CD4-positive, alpha-beta memory T cell (primary cell): ENCODE results near the gene SPATA32. TPM values are rescaled to one million over a fixed set of nuclear protein-coding genes. Genes with fewer than 3 reads are reported as not detected.

Experiments
- CTCF ChIA-PET: fragments of 350-600 bp; sonication (Branson Sonifier 250); formaldehyde crosslinking; loops from one replicate; lab custom pipeline; 2021; ENCODE audit warnings: inconsistent platforms; ENCODE audit not compliant: partially characterized antibody; lab: Charles Lee
- POLR2A ChIA-PET: fragments of 350-600 bp; sonication (Branson Sonifier 250); formaldehyde crosslinking; loops from one replicate; lab custom pipeline; 2021; ENCODE audit not compliant: partially characterized antibody; lab: Charles Lee
- DNase-seq, 5 donors: peaks; one replicate each; pipeline versions ENCODE4 v3.0.0 to v3.0.0-alpha.2; 2020 to 2022; ENCODE audit warnings: mixed read lengths in 1 of 5
- H3K27ac ChIP-seq: one replicate; pipeline ENCODE4 v1.7.0; 2013; ENCODE audit warnings: low read depth, low read length
- H3K27me3 ChIP-seq: 2 replicates; pipeline ENCODE4 v1.7.0; 2013; ENCODE audit warnings: mild to moderate bottlenecking, low read length, moderate library complexity; ENCODE audit not compliant: insufficient read depth
- H3K36me3 ChIP-seq: 2 replicates; pipeline ENCODE4 v1.7.0; 2013; ENCODE audit warnings: mild to moderate bottlenecking, low read length, moderate library complexity; ENCODE audit not compliant: insufficient read depth
- H3K4me1 ChIP-seq: 2 replicates; pipeline ENCODE4 v1.7.0; 2013; ENCODE audit warnings: mild to moderate bottlenecking, low read length, moderate library complexity; ENCODE audit not compliant: insufficient read depth
- H3K4me3 ChIP-seq, 2 donors: one replicate each; pipeline ENCODE4 v1.7.0; 2013; ENCODE audit warnings: low read length in 2 of 2, mild to moderate bottlenecking in 1 of 2
- H3K9me3 ChIP-seq, 2 donors: one replicate each; pipeline ENCODE4 v1.7.0; 2013; ENCODE audit warnings: low read length in 2 of 2, control low read depth in 1 of 2; ENCODE audit not compliant: control insufficient read depth in 1 of 2
- H3K27ac Mint-ChIP-seq, 7 donors: one replicate each; pipeline ENCODE4 v1.8.0; 2020 to 2021; ENCODE audit warnings: mixed read lengths in 7 of 7, mild to moderate bottlenecking in 6 of 7, inconsistent platforms in 3 of 7, moderate library complexity in 3 of 7
- H3K27me3 Mint-ChIP-seq, 2 donors: one replicate each; pipeline ENCODE4 v1.8.0; 2020 to 2021; ENCODE audit warnings: mixed read lengths in 2 of 2
- H3K36me3 Mint-ChIP-seq, 2 donors: one replicate each; pipeline ENCODE4 v1.8.0; 2020 to 2021; ENCODE audit warnings: mixed read lengths in 2 of 2, inconsistent platforms in 1 of 2, mild to moderate bottlenecking in 1 of 2
- H3K4me1 Mint-ChIP-seq, 4 donors: one replicate each; pipeline ENCODE4 v1.8.0; 2020 to 2021; ENCODE audit warnings: mixed read lengths in 4 of 4, mild to moderate bottlenecking in 1 of 4
- H3K4me3 Mint-ChIP-seq, 8 donors: one replicate each; pipeline ENCODE4 v1.8.0; 2020 to 2021; ENCODE audit warnings: mixed read lengths in 8 of 8, mild to moderate bottlenecking in 7 of 8, moderate library complexity in 6 of 8, inconsistent platforms in 3 of 8
- H3K9me3 Mint-ChIP-seq, 8 donors: one replicate each; pipeline ENCODE4 v1.8.0; 2020 to 2021; ENCODE audit warnings: mixed read lengths in 8 of 8, mild to moderate bottlenecking in 5 of 8, inconsistent platforms in 3 of 8, moderate library complexity in 1 of 8
- intact Hi-C: fragments of 100-400 bp; cut with micrococcal nuclease; formaldehyde crosslinking; loops from one replicate; pipeline ENCODE4 v1.15.1; 2023
- polyA plus RNA-seq, 2 donors: library from polyadenylated mRNA; unstranded; fragments of 300-500 nt; fragmentation: Illumina TruSeq; gene quantifications; one replicate each; pipeline ENCODE4 v1.2.3, GENCODE V29; 2021
- total RNA-seq, 2 experiments: library from RNA; stranded (reverse); gene quantifications; one replicate each; pipeline ENCODE4 v1.2.3, GENCODE V29; 2021

The SPATA32 gene
- total and polyA plus RNA-seq, 4 experiments from 2014 or later: 0.22 to 0.49 (median 0.33) TPM

DNA sequence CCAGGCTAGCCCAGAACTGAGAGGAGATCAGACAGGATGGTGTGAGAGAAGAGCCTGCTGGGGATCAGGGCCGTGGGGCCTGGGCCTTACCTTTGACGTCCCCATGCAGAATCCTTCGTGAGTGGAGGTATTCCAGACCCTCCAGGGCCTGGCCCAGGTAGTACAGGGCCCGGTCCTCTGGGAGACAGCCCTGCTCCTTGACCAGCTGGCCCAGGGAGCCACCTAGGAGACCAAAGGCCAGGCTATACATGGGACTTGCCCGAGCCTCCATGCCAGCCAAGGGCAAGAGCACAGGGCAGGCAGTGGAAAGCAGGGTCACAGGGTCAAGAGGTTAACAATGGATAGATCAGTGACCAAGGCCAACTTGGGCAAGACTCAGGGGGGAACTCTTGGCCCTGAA is 12.1 kb upstream of the SPATA32 start:
- no peak for DNase-seq
- peak overlapping the region in 2 of 7 donors; percentile 15 to 22 for H3K27ac Mint-ChIP-seq
- Histone ChIP-seq H3K4me3 (no peak overlapping the region), H3K9me3 (no peaks in the 10 kb centered on the region), H3K27ac (no peak overlapping the region), H3K36me3 (peaks cover 50% of the 10 kb centered on the region), H3K4me1 (peaks cover 6% of the 10 kb centered on the region), H3K27me3 (no peaks in the 10 kb centered on the region)
- peaks cover 8 to 11% (median 9%) of the 10 kb centered on the region in 4 donors for H3K4me1 Mint-ChIP-seq
- H3K27me3 Mint-ChIP-seq: no peaks in the 10 kb centered on the region
- no peaks in the 10 kb centered on the region for H3K9me3 Mint-ChIP-seq
- H3K36me3 Mint-ChIP-seq: peaks cover 14 to 54% of the 10 kb centered on the region in 2 donors
- H3K4me3 Mint-ChIP-seq: no peak overlapping the region
- intact Hi-C loops: loop anchor here (5.0 kb wide), 1 partner anchor 37 kb away; no protein-coding TSS in a partner anchor
- POLR2A ChIA-PET: interaction anchor here (1.0 to 1.5 kb wide), 2 partner anchors 12 to 41 kb away, joined by 3 read pairs; partner anchors contain the start of gene SPATA32
- CTCF ChIA-PET: interaction anchor here (0.6 to 5.5 kb wide), 4 partner anchors 39 to 407 kb away, joined by 3 to 215 read pairs (median 50); partner anchors contain the start of gene FMNL1

DNA sequence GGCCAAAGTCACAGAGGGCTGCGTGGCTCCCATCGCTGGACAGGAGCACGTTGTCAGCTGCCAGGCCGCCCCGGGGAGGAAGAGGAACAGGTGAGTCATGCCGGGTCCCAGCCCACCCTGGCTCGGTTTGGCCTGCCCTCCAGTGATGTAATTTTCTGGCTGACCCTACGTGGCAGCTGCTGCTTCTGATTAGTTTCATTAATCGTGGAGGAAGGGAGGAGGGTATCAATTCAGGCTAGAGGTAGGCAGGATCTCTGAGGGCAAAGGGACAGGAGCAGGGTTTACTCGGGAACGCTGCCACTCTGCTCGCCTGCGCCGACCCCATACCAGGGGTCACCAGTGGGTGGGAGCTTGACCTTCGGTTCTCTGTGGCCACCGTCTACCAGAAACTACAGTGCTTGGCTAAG is 11.7 kb upstream of the SPATA32 start:
- intact Hi-C loops: loop anchor here (5.0 kb wide), 1 partner anchor 36 kb away; no protein-coding TSS in a partner anchor
- Mint-ChIP-seq H3K9me3 (no peaks in the 10 kb centered on the region), H3K27ac (no peak overlapping the region), H3K36me3 (peaks cover 18 to 54% of the 10 kb centered on the region in 2 donors), H3K4me3 (no peak overlapping the region), H3K27me3 (no peaks in the 10 kb centered on the region), H3K4me1 (peaks cover 8 to 11% (median 8%) of the 10 kb centered on the region in 4 donors)
- Histone ChIP-seq H3K36me3 (peaks cover 54% of the 10 kb centered on the region), H3K4me1 (peaks cover 6% of the 10 kb centered on the region), H3K4me3 (no peak overlapping the region), H3K27me3 (no peaks in the 10 kb centered on the region), H3K9me3 (no peaks in the 10 kb centered on the region), H3K27ac (no peak overlapping the region)
- POLR2A ChIA-PET: interaction anchor here (1.0 to 1.5 kb wide), 3 partner anchors 11 to 47 kb away, joined by 3 read pairs; partner anchors contain the start of gene SPATA32
- CTCF ChIA-PET: interaction anchor here (0.8 kb wide), 1 partner anchor 38 kb away, joined by 3 read pairs; no protein-coding TSS in a partner anchor
- no peak for DNase-seq

DNA sequence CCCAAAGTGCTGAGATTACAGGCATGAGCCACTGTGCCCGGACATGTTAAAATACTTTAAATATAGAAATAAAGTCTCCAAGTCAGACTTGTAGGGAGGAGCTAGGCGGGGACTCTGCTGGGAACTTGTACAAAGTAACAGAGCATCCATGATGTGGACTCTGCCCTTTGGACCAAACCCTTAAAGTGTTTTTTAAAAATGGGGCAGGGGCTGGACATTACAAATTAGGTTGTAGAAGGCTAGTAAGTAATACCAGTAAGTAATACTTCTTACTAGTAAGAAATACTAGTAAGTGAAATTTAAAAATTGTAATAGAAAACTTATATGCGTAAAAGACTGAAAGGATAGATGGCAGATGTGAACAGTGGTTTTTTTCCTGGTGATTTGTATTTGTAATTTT is 9.7 kb upstream of the SPATA32 start:
- Mint-ChIP-seq H3K4me3 (no peak overlapping the region), H3K27ac (peak overlapping the region in 2 of 7 donors; percentile 29 to 37), H3K27me3 (no peaks in the 10 kb centered on the region), H3K36me3 (peaks cover 35 to 61% of the 10 kb centered on the region in 2 donors), H3K9me3 (no peaks in the 10 kb centered on the region), H3K4me1 (no peaks in the 10 kb centered on the region)
- Histone ChIP-seq H3K27ac (no peak overlapping the region), H3K27me3 (no peaks in the 10 kb centered on the region), H3K36me3 (peaks cover 72% of the 10 kb centered on the region), H3K4me1 (no peaks in the 10 kb centered on the region), H3K9me3 (no peaks in the 10 kb centered on the region), H3K4me3 (no peak overlapping the region)
- POLR2A ChIA-PET: interaction anchor here (0.8 to 1.6 kb wide), 5 partner anchors 42 to 52 kb away, joined by 3 to 8 read pairs (median 4); partner anchors contain the start of gene MAP3K14
- intact Hi-C loops: loop anchor here (1.0 to 5.0 kb wide), 3 partner anchors 24 to 52 kb away; no protein-coding TSS in a partner anchor
- CTCF ChIA-PET: interaction anchor here (0.9 to 4.0 kb wide), 15 partner anchors 9 to 136 kb away, joined by 3 to 22 read pairs (median 5); partner anchors contain the start of gene ACBD4
- no peak for DNase-seq

DNA sequence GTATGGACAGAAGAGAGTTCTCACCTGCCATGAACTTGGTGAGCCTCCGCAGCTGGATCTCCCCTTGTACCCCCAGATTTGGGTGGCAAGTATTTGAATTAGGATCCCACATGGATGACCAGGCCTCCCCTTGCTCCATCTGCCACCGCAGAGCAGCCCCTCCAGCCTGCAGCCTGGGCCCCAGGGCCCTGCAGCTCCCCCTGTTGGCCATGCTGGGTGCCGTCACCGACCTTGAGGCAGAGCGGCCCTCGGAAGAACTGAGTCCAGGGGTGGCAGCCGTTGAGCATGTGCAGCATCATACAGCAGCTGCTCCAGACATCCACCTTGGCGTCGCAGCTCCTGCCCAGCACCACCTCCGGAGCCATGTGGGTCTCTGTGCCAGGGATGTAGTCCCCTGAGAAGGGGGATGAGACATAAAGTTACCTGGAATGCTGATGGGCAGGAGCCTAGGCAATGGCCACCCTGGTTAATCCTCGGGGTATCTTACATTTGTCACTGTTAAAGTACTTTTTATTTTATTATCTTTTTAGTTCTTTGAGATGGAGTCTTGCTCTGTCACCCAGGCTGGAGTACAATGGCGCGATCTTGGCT is 9.0 kb upstream of the SPATA32 start:
- Mint-ChIP-seq H3K27me3 (no peaks in the 10 kb centered on the region), H3K4me1 (no peaks in the 10 kb centered on the region), H3K4me3 (no peak overlapping the region), H3K36me3 (peaks cover 35 to 64% of the 10 kb centered on the region in 2 donors), H3K27ac (peak overlapping the region in 4 of 7 donors; percentile 22 to 31 (median 26)), H3K9me3 (no peaks in the 10 kb centered on the region)
- H3K27me3 ChIP-seq: no peaks in the 10 kb centered on the region
- intact Hi-C loops: loop anchor here (1.0 to 5.0 kb wide), 3 partner anchors 24 to 52 kb away; no protein-coding TSS in a partner anchor
- ChIA-PET CTCF (interaction anchor here (0.8 to 4.0 kb wide), 16 partner anchors 8 to 135 kb away, joined by 3 to 22 read pairs (median 4); partner anchors contain the start of gene ACBD4), POLR2A (interaction anchor here (0.9 to 1.6 kb wide), 6 partner anchors 23 to 122 kb away, joined by 3 to 8 read pairs (median 4); partner anchors contain the start of gene MAP3K14)
- peak; percentile 38 to 60 (median 41) for DNase-seq
- no peak overlapping the region for H3K4me3 ChIP-seq
- H3K4me1 ChIP-seq: no peaks in the 10 kb centered on the region
- no peak overlapping the region for H3K27ac ChIP-seq
- H3K36me3 ChIP-seq: peaks cover 79% of the 10 kb centered on the region
- no peaks in the 10 kb centered on the region for H3K9me3 ChIP-seq

DNA sequence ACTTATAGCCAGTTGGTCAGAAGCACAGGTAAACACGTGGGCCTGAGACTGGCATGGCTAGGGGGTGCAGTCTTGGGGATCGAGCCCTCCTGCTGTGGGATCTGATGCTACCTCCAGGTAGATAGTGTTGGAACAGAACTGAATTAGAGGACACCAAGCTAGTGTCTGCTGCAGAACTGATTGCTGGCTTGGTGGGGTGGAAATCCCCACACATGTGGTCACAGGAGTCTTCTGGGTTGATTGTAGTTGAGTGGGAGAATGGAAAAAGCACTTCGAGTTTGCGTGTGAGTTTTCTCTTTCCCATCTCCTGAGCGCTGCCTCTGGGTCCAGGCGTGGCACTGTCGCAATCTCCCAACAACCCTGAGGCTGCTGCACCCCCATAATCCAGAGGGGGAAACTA is 8.0 kb upstream of the SPATA32 start:
- Mint-ChIP-seq H3K27ac (peak overlapping the region in 2 of 7 donors; percentile 64 to 73), H3K4me1 (no peaks in the 10 kb centered on the region), H3K9me3 (no peaks in the 10 kb centered on the region), H3K36me3 (peaks cover 35 to 69% of the 10 kb centered on the region in 2 donors), H3K4me3 (no peak overlapping the region), H3K27me3 (no peaks in the 10 kb centered on the region)
- Histone ChIP-seq H3K27me3 (no peaks in the 10 kb centered on the region), H3K27ac (no peak overlapping the region), H3K4me3 (no peak overlapping the region), H3K36me3 (peaks cover 85% of the 10 kb centered on the region), H3K4me1 (no peaks in the 10 kb centered on the region), H3K9me3 (no peaks in the 10 kb centered on the region)
- POLR2A ChIA-PET: interaction anchor here (1.2 to 8.2 kb wide), 3 partner anchors 23 to 51 kb away, joined by 7 to 57 read pairs (median 7); partner anchors contain the start of gene MAP3K14
- CTCF ChIA-PET: interaction anchor here (1.5 to 4.0 kb wide), 4 partner anchors 22 to 121 kb away, joined by 4 to 22 read pairs (median 6); no protein-coding TSS in a partner anchor
- intact Hi-C loops: loop anchor here (5.0 kb wide), 1 partner anchor 33 kb away; no protein-coding TSS in a partner anchor
- DNase-seq: no peak

DNA sequence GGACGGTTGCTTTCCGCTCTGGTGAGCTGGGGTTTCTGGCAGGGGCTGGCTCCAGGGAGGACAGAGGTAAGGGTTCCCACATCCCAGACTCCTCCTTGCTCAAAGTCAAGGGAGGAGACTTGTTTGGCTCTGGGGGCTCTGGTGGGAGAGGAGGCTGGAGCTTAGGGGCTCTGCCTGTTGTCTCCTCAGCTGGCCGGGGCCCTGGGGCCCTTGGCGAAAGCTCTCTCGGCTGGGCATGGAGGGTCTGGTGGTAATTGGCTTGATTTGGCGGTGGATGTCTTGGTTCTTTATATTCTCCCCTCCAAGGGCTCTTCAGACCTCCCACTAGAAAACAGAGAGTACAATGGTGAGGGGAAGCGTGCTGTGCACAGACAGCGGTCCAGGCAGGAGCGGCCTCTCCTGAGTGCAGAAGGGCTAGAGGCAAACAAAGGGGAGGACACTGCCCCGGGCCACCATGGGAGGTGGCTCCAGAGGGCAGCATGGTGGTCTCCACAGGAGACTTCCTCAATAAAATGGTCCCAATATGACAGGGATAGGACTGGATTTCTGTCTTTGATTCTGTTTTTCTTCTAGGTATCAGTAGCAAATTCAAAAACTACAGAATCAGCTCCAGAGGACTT is 5.7 kb upstream of the SPATA32 start:
- H3K4me1 ChIP-seq: peaks cover 9% of the 10 kb centered on the region
- intact Hi-C loops: no loop called here
- H3K4me3 Mint-ChIP-seq: no peak overlapping the region
- peaks cover 77% of the 10 kb centered on the region for H3K36me3 ChIP-seq
- no peaks in the 10 kb centered on the region for H3K9me3 Mint-ChIP-seq
- H3K27ac Mint-ChIP-seq: peak overlapping the region in 3 of 7 donors; percentile 48 to 57 (median 51)
- H3K36me3 Mint-ChIP-seq: peaks cover 25 to 65% of the 10 kb centered on the region in 2 donors
- H3K27ac ChIP-seq: no peak overlapping the region
- H3K4me1 Mint-ChIP-seq: peaks cover 3 to 9% (median 6%) of the 10 kb centered on the region in 4 donors
- no peak for DNase-seq
- ChIA-PET POLR2A (interaction anchor here (0.7 to 8.2 kb wide), 6 partner anchors 11 to 118 kb away, joined by 3 to 57 read pairs (median 4); no protein-coding TSS in a partner anchor), CTCF (interaction anchor here (0.8 to 4.0 kb wide), 7 partner anchors 9 to 49 kb away, joined by 3 to 29 read pairs (median 3); partner anchors contain the start of gene MAP3K14)
- H3K27me3 ChIP-seq: no peaks in the 10 kb centered on the region
- H3K4me3 ChIP-seq: no peak overlapping the region
- no peaks in the 10 kb centered on the region for H3K27me3 Mint-ChIP-seq
- no peaks in the 10 kb centered on the region for H3K9me3 ChIP-seq
